Left colon (tissue), 2 donors: Measurements from ENCODE around the gene TBX10. TPM values are rescaled to one million over a fixed set of nuclear protein-coding genes. Genes with fewer than 3 reads are reported as not detected.
"Not testable (repeated sequence)": the region's sequence is repeated elsewhere in the genome, so short reads cannot be mapped to it uniquely, and the experiment has no call there.

ENCODE experiments used
- ATAC-seq: fragments of 200-7000 bp; cut with Tn5 transposase; one replicate; pipeline ENCODE4 v1.9.1; 2020; ENCODE audit warnings: mild to moderate bottlenecking, moderate library complexity
- DNase-seq, 2 donors: peaks; one replicate each; pipeline ENCODE4 v3.0.0-alpha.2; 2020
- intact Hi-C, 2 donors: fragments of 100-400 bp; cut with DNase I in 1 of 2; cut with micrococcal nuclease in 1 of 2; formaldehyde crosslinking; loops; one replicate each; pipeline versions ENCODE4 v1.11.2 to v1.14.0; 2022; cut with DNase I, micrococcal nuclease
- total RNA-seq, 2 donors: library from RNA; stranded (reverse); fragmentation: NEBNext Ultra II Directional; extraction: Animal tissue kit (Norgen Biotek cat#: 25700); gene quantifications; one replicate each; pipeline ENCODE4 v1.2.1, GENCODE V29; 2021
- donor health status: DM: no; HTN: no; CAD: no.
- donor health status: DM: yes; HTN: yes; CAD: no.

TBX10 gene
- total RNA-seq, 2 donors from 2014 or later = 12.9 to 27.1 TPM

DNA sequence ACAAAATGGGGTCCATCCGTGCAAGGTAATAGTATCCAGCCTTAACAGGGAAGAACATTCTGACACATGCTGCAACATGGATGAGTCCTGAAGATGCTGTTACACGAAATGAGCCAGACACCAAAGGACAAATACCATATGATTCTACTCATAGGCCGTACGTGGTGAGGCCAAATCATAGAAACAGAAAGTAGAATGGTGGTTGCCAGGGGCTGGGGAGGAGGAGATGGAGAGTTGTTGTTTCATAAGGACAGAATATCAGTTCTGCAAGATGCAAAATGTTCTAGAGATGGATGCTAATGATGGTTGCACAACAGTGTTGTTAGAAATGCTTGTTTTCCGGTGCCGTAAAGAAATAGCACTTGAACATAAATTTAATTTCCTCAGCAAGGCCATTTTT is 2.6 kb downstream of the TBX10 start:
- intact Hi-C loops = no loop called here
- ATAC-seq = no peak
- DNase-seq = no peak

GRCh38 chr11:67635231-67635521 is 4.4 kb downstream of the TBX10 start:
- intact Hi-C loops = no loop called here
- DNase-seq (no peak), ATAC-seq (no peak)

DNA sequence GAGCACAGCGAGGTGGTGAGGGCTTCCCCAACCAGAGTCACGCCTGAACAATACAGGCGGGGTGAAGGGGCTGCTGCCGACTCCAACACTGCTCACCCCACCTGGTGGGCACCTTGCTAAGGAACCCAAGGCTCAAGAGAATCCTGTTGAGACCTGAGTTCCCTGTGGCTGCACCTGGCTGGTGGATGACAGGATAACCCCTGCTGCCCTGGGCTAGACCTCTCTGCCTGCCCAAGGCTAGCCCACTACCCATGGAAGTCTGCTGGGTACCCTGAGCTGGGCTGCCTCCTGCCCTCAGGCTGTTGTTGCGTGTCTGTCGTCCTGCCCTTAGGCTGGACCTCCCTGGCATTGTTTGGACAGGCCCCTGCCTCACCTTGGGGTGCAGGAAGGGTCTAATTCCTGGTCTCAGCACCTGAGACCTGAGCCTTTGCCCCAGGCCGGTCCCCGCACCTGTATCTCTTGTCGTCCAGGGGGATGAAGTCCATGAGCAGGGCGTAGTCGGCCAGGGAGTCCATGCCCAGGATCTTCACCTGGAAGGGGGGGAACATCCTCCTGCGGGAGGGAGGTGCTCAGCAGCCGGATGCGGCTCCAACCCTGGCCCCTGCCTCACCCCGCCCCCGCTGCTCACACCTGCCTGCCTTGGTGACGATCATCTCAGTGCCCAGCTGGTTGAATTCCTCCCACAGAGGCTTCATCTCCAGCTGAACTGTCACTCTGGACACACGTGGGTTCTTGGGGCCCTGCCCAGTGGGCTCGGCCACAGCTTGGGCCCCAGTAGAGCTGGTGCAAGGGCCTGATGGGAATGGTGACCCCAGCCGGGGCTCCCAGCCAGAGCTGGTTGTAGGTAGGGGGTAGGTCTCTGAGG is 5.0 kb downstream of the TBX10 start:
- DNase-seq (peak; percentile 63 to 87), ATAC-seq (peak; percentile 12)
- intact Hi-C loops = no loop called here

- intact Hi-C loops = no loop called here
- no peak for ATAC-seq
- peak in 1 of 2 donors; percentile 39 for DNase-seq
Measured at GRCh38 chr11:67633758-67634365, 5.7 kb downstream of the TBX10 start.

- DNase-seq (no peak), ATAC-seq (no peak)
- intact Hi-C loops = no loop called here
Measured at GRCh38 chr11:67632982-67633755, 6.4 kb downstream of the TBX10 start.

- ATAC-seq = peak; percentile 22
- intact Hi-C loops = no loop called here
- peak; percentile 80 to 84 for DNase-seq
Measured at GRCh38 chr11:67632175-67632981, 7.2 kb downstream of the TBX10 start.

DNA sequence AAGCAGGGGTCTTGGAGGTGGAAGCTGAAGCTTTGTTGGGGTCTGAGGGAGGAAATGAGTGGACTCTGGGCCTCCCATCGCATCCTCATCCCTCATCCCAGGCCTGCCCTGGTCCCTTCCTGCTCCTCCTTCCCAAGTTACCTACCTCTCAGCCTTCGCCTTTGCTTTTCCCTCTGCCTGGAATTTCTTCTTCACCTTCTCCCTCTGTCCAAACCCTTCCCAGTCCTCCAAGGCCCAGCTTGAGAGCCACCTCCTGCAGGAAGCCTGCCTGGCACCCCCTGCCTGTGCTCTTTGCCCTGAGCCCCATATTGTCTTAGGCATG is 7.7 kb downstream of the TBX10 start:
- no peak for ATAC-seq
- DNase-seq = peak in 1 of 2 donors; percentile 40
- intact Hi-C loops = no loop called here

DNA sequence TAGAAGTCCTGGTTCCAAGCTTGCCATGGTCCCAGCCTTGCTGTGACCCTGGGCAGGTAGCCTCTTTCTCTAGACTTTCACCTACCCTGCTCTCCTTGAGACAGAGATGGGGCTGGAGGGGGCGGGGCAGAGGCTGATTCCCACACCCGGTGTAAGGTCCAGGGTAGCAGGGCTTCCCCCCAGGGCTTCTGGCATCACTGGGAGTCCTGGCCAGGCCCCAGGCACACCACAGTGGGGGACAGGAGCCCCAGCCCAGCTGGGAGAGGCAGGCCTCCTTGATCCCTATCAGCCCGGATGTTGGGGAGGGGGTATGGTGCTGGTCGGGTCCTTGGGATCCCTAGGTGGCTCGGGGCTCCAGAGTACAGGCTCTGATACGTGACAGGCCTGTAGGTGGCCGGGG is 8.2 kb downstream of the TBX10 start:
- intact Hi-C loops = no loop called here
- DNase-seq (peak; percentile 67 to 72), ATAC-seq (no peak)

DNA sequence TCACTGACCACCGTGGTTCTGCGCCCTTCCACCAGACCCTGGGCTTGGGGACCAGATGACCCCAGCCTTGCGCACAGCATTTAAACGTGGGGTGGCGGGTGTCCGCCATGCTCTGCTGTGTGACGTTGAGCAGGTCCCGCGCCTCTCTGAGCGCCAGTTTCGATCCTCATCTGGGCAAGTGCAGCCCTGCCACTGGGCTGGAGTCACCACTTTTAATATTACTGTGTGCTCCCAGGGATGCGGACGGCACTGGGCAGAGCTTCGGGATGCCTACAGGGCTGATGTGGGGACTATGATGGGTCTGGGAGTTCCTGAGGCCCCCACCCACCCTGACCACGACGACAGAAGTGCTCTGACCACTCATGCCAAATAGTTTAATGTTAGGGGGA is 8.6 kb downstream of the TBX10 start:
- no peak for ATAC-seq
- intact Hi-C loops = no loop called here
- no peak for DNase-seq

DNA sequence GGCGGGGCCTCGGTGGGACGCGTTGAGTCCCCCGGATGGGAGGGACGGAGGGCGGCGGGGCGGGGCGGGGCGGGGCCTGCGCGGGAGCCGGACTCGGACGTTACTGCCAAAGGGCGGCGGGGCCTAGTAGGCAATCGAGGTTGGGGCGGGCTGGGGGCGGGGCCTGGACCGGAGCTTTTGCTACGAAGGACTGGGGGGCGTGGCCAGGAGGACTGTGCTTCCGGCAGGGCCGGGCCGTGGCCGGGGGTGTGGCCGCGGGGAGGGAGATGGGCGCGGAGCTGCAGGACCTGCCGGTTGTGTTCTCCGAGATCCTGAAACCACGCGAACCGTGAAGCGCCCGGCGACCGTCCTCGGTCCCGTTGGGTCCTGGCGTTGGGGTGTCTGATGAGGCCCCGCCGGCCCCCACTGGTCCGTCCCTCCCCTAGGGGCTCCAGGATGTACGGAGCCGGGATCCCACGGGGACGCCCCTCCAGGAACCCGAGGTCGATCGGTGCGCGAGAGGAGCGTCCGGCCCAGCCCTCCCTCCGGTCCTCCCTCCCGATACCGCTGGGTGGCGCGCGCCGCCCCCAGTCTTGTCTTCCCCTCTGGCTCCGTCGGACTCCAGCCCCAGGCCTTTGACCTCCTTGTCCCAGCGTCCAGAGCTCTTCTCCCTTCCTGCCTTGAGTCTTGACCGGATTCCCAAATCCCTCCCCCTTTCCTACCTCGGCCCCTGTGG is 9.2 kb downstream of the TBX10 start:
- DNase-seq (peak; percentile 99 to 100), ATAC-seq (peak; percentile 77)
- intact Hi-C loops = no loop called here

- intact Hi-C loops = no loop called here
- DNase-seq = peak; percentile 83 to 90
- ATAC-seq = peak; percentile 54
Measured at GRCh38 chr11:67629386-67630227, 10.0 kb downstream of the TBX10 start, which contains the start of gene NUDT8. Gene NUDT8, minus strand, starts transcription at chr11:67629937. Its CDS starts 26 bp downstream, at chr11:67629911.

DNA sequence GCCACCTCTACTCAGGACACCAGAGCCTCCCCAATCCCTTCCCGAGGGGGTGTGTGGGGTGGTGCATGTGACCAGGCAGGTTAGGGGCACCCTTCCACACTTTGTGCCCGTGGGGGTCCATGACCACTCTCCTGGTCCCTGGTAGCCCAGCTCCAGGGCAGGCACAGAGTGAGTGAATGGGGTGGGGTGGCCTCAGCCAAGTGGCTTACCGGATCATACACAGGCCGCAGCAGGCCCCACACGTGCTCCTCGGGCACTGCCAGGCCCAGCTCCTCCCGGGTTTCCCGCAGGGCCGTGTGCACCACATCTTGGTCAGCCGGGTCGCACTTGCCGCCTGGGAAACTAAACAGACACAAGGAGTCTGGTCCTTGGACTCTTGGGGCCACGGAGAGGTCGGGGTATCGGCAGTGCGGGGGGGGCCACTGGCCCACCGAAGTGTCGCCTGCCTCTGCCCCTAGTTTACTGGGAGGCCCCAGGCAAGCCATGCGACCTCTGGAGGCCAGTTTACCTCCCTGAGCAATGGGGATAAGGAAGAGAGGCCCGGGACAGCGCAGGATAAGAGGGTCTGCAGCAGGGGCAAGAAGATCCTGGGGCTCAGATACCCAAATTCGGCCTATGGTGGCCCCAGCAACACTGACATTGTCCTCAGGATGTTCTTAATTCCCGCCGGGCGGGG is 10.7 kb downstream of the TBX10 start:
- ATAC-seq = no peak
- DNase-seq = peak in 1 of 2 donors; percentile 37
- intact Hi-C loops = no loop called here

- ATAC-seq (no peak), DNase-seq (peak; percentile 12 to 27)
- intact Hi-C loops = no loop called here
Measured at GRCh38 chr11:67627812-67628624, 11.5 kb downstream of the TBX10 start.

DNA sequence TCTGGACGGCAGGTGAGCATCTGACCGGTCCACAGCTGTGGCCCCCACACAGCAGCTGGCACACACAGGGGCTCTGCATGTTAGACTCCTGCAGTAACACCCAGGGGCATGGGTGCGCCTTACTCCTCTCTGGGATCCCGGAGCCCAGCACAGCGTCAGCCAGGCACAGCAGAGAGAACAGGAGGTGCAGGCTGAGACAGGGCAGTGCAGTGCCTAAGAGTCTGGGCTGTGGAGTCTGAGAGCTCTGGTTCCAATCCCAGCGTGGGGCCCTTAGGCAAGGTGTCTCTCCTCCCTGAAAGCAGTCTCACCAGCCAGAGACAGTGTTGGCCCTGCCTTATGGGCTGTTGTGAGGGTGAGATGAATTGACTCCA is 12.1 kb downstream of the TBX10 start:
- intact Hi-C loops = no loop called here
- ATAC-seq = no peak
- peak in 1 of 2 donors; percentile 22 for DNase-seq

GRCh38 chr11:67626970-67627369 is 12.6 kb downstream of the TBX10 start:
- intact Hi-C loops = no loop called here
- ATAC-seq (no peak), DNase-seq (peak in 1 of 2 donors; percentile 23)

GRCh38 chr11:67626131-67626833 is 13.3 kb downstream of the TBX10 start:
- DNase-seq, ATAC-seq, intact Hi-C loops: not testable (repeated sequence)
